ENCODE data around the gene SFT2D1.

SFT2D1 gene

GRCh38 chr6:166344240-166344639, 1.9 kb upstream of the SFT2D1 start:
- DNase-seq (ENCODE audit: low read depth): no peak
- H3K4me3 ChIP-seq (ENCODE audit: low read length): no peak overlapping the region
- no peak for TF ChIP-seq CTCF (conservative IDR thresholded peaks at IDR 0.05; ENCODE audit: low read depth, low read length)

GRCh38 chr6:166343150-166343487, 774 bp upstream of the SFT2D1 start:
- no peak for DNase-seq (ENCODE audit: low read depth)
- TF ChIP-seq CTCF (conservative IDR thresholded peaks at IDR 0.05; ENCODE audit: low read depth, low read length): no peak
- peak overlapping the region; percentile 96 for H3K4me3 ChIP-seq (ENCODE audit: low read length)

DNA sequence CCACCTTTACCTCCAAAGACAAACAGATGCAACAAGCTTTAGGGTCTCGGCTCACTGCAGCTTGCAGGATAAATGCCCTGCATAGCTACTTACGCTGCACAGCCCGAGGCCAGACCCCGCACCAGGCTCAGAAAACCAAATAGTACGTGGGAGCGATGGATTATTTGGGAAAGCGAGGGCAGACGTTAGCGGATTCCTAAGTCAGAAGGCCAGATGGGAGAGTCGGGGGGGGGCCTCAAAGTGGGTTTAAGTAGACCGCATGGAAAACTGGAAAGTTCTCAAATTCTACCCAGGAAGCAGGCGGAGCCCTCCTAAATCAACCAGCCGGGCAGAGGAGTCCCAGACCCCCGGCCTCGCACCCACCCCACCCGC, 382 bp downstream of the SFT2D1 start:
- peak overlapping the region; percentile 96 for H3K4me3 ChIP-seq (ENCODE audit: low read length)
- no peak for TF ChIP-seq CTCF (conservative IDR thresholded peaks at IDR 0.05; ENCODE audit: low read depth, low read length)
- no peak for DNase-seq (ENCODE audit: low read depth)

GRCh38 chr6:166341464-166341863, 881 bp downstream of the SFT2D1 start:
- no peak for DNase-seq (ENCODE audit: low read depth)
- peak overlapping the region; percentile 96 for H3K4me3 ChIP-seq (ENCODE audit: low read length)
- no peak for TF ChIP-seq CTCF (conservative IDR thresholded peaks at IDR 0.05; ENCODE audit: low read depth, low read length)

GRCh38 chr6:166338854-166339253, 3.5 kb downstream of the SFT2D1 start:
- no peak for TF ChIP-seq CTCF (conservative IDR thresholded peaks at IDR 0.05; ENCODE audit: low read depth, low read length)
- no peak overlapping the region for H3K4me3 ChIP-seq (ENCODE audit: low read length)
- no peak for DNase-seq (ENCODE audit: low read depth)

DNA sequence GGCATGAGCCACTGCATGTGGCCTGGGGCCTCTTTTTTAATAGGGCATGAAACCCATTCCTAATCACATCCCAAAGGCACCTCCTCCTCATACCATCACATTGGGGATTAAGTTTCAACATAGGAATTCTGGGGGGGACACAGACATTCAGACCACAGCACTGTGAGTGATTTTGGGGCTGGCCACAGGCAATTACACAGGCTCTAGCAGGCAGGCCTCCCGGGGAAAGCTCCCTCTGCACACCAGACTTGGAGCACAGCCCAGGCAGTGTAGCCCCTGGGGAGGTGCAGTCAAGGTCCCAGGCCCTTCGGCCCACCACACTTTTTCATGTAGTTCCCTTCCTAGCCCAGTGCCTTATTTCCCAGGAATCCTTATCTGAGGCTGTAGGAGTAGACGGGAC, 5.5 kb downstream of the SFT2D1 start:
- TF ChIP-seq CTCF (conservative IDR thresholded peaks at IDR 0.05; ENCODE audit: low read depth, low read length): no peak
- H3K4me3 ChIP-seq (ENCODE audit: low read length): no peak overlapping the region
- no peak for DNase-seq (ENCODE audit: low read depth)

DNA sequence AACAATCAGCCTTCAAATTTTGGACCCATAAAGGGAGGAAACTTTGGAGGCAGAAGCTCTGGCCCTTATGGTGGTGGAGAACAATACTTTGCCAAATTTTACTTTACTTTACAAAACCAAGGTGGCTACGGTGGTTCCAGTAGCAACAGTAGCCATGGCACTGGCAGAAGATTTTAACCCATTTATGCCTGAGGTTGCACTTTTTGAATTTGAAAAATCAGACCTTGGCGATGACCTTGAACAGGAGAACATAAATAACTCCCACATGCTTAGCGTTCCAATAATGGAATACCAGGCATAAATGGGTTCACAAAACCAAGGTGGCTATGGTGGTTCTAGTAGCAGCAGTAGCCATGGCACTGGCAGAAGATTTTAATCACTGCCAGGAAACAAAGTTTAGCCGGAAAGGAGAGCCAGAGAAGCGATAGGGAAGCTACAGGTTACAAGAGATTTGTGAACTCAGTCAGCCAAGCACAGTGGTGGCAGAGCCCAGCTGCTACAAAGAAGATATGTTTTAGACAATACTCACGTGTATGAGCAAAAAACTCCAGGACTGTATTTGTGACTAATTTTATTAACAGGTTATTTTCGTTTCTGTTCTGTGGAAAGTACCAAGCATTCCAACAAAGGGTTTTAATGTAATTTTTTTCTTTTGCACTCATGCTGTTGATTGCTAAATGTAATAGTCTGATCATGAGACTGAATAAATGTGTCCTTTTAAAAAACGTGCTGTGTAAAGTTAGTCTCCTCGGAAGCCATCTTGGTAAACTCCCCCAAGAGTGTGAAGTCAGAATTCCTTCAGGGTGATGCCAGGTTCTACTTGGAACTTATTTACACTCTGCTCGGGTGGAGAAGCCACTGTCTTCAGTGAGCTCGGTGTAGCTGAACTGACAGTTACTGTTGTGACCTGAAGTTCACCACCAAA, 6.7 kb downstream of the SFT2D1 start:
- no peak for TF ChIP-seq CTCF (conservative IDR thresholded peaks at IDR 0.05; ENCODE audit: low read depth, low read length)
- DNase-seq (ENCODE audit: low read depth): no peak
- no peak overlapping the region for H3K4me3 ChIP-seq (ENCODE audit: low read length)

Data from retinal pigment epithelial cell (primary cell).